GM20431 (cell line): Measurements from ENCODE around the gene GAS6.

Experiments
- in situ Hi-C: fragments of 300-500 bp; cut with MseI, MboI; formaldehyde crosslinking; loops from one replicate; pipeline ENCODE4 v1.15.0; 2020; ENCODE audit warnings: low sequenced_read_pairs; ENCODE audit not compliant: unreplicated experiment

GAS6 gene

GRCh38 chr13:113783200-113783881 lies 80.5 kb downstream of the GAS6 start:
- in situ Hi-C loops: no loop called here

- in situ Hi-C loops: no loop called here
These were observed 81.4 kb downstream of the GAS6 start for GRCh38 chr13:113782472-113782871.

- in situ Hi-C loops: no loop called here
These were observed 82.3 kb downstream of the GAS6 start for GRCh38 chr13:113781571-113781970.

- in situ Hi-C loops: no loop called here
These were observed 86.3 kb downstream of the GAS6 start for GRCh38 chr13:113777311-113778260.

DNA sequence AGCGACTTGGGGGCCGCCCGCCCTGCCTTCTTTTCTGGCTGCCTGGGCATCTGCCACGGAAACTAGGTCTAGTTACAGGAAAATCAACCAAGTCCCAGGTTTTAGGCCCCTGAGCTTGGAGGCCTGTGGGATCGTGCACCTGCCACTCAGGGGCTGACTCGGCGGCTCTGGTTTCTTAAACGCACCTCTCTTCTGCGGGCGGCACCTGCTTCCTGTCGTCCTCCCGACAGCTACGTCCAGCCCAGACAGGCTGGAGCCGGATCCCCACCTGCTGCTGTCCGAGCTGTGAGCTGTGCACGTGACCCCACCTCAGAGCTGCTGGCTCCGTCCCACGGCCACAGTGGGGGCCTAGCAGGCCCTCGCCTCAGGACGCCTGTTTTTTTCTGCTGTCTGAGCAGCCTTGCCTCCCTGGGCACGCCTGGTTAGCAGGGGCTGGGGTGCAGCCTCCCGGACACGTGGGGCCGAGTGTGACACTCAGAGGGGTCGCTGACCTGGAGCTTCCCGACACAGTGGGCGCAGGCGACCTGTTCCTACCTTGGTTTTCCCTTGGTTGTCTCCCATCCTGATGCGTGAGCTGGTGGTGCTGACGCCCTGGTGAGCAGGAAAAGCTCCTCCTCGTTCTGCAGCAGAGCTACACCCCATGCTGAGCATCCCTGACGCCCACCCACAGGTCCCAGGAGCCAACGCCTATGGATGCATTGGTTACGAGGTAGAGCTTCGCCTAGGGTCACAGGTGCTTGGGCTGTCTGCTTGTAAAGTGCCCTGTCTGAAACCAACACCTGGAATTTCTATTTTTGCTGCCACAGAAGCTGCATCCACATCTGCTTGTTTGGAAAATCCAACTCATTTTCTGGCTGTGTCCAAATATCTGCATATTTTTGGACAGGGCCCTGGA lies 87.4 kb downstream of the GAS6 start:
- in situ Hi-C loops: no loop called here

DNA sequence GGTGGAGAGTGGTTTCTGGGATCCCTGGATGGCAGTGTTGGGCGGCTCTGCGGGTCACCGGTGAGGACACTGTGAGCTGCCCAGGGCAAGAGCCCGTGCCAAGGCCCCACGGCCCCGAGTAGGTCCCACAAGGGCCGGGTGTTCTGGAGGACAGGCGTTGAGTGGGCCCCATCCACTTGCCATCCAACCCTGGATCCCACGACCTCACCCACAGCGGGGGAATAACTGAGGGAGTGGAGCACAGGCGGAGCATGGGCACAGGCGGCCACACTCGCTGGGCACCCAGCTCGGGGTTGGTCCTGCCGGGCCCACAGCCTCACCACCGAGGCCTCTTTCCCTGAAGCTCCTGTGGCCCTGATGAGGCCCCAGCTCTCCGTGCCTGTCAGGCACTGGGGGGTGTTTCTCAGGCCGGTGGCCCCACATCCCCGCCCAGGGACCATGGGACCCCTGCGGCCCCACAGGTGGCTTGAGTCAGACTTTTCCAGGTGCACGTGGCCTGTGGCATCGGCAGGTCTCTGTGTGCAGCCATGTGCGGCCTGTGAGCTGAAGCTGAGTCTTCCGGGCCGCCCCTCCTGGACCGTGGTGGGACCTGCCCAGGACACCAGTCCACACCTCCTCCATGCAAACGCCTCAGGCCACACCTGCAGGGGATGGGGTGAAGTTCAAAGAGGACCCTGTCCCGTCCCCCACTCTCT lies 88.3 kb downstream of the GAS6 start:
- in situ Hi-C loops: no loop called here

GRCh38 chr13:113774177-113775107 lies 89.4 kb downstream of the GAS6 start:
- in situ Hi-C loops: no loop called here

DNA sequence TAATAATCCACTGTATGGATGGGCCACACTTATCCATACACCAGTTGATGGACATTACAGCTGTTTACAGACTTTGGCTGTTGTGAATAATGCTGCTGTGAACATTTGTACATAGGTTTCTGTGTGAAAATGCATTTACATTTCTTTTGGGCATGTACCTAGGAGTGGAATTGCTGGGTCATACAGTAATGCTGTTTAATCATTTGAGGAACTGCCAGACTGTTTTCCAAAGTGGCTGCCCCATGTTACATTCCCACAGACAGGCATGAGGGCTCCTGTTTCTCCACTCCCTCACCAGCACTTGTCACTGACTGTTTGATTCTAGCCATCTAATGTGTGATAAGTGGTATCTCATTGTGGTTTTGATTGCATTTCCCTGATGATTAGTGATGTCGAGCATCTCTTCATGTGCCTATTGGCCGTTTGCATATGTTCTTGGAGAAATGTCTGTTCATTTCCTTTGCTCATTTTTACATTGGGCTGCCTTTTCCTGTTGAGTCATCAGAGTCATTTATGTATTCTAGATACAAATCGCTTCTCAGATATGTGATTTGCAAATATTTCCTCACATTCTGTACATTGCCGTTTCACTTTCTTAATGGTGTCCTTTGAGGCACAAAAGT lies 92.1 kb downstream of the GAS6 start:
- in situ Hi-C loops: no loop called here

- in situ Hi-C loops: no loop called here
These were observed 92.9 kb downstream of the GAS6 start for GRCh38 chr13:113770937-113771336.
